Fibroblast of lung (primary cell): ENCODE measurements around the gene TRIM40. TPM values are rescaled to one million over a fixed set of nuclear protein-coding genes. Genes with fewer than 3 reads are reported as not detected.

Experiments used
- DNase-seq, 2 donors: peaks; one replicate each; pipeline versions ENCODE4 v3.0.0 to v3.0.0-alpha.2; 2010; ENCODE audit warnings: low read depth in 2 of 2
- H2AFZ ChIP-seq: 2 replicates; pipeline ENCODE4 v1.5.1; 2012; ENCODE audit warnings: low read length, control low read depth, inconsistent platforms
- H3K27ac ChIP-seq: 2 replicates; pipeline ENCODE4 v1.5.1; 2011; ENCODE audit warnings: low read length, control low read depth; ENCODE audit not compliant: insufficient read depth
- H3K27me3 ChIP-seq: 2 replicates; pipeline ENCODE4 v1.5.1; 2011; ENCODE audit warnings: mild to moderate bottlenecking, low read length; ENCODE audit not compliant: control insufficient read depth, insufficient read depth
- H3K36me3 ChIP-seq: 2 replicates; pipeline ENCODE4 v1.5.1; 2011; ENCODE audit warnings: low read length; ENCODE audit not compliant: control insufficient read depth, insufficient read depth
- H3K4me1 ChIP-seq: 2 replicates; pipeline ENCODE4 v1.5.1; 2011; ENCODE audit warnings: low read length; ENCODE audit not compliant: control insufficient read depth, insufficient read depth; ENCODE audit errors: extremely low read depth
- H3K4me2 ChIP-seq: 2 replicates; pipeline ENCODE4 v1.5.1; 2011; ENCODE audit warnings: low read length, control low read depth; ENCODE audit not compliant: insufficient read depth; ENCODE audit errors: extremely low read depth
- H3K4me3 ChIP-seq, 4 experiments: fragments of 200-600 bp in 1 of 4; sonication (generic) in 1 of 4; replicated peaks in 1 of 4; 2 replicates each; pipeline ENCODE4 v1.5.1; 2011 to 2016; ENCODE audit warnings: low read length in 4 of 4, low read depth in 3 of 4, mild to moderate bottlenecking in 3 of 4, control low read depth in 2 of 4, inconsistent platforms in 1 of 4, mixed read lengths in 1 of 4; ENCODE audit not compliant: insufficient read depth in 1 of 4; ENCODE audit errors: control extremely low read depth in 1 of 4
- H3K79me2 ChIP-seq: 2 replicates; pipeline ENCODE4 v1.5.1; 2012; ENCODE audit warnings: mild to moderate bottlenecking, low read length, inconsistent platforms; ENCODE audit not compliant: control insufficient read depth, insufficient read depth
- H3K9ac ChIP-seq: 2 replicates; pipeline ENCODE4 v1.5.1; 2011; ENCODE audit warnings: mild to moderate bottlenecking, low read length, control low read depth; ENCODE audit not compliant: insufficient read depth
- H3K9me3 ChIP-seq: 2 replicates; pipeline ENCODE4 v1.5.1; 2012; ENCODE audit warnings: low read depth, low read length; ENCODE audit not compliant: control insufficient read depth, insufficient read depth
- H4K20me1 ChIP-seq: 2 replicates; pipeline ENCODE4 v1.5.1; 2011; ENCODE audit warnings: low read length; ENCODE audit not compliant: control insufficient read depth, insufficient read depth; ENCODE audit errors: extremely low read depth
- EZH2 ChIP-seq: IDR thresholded peaks from 2 replicates; pipeline ENCODE4 v1.5.1; 2012; ENCODE audit warnings: low read length, control low read depth, mild to moderate bottlenecking; ENCODE audit errors: missing control alignments
- polyA plus RNA-seq, 2 donors: library from polyadenylated mRNA; depleted of rRNA in 1 of 2; stranded (reverse) in 1 of 2; unstranded in 1 of 2; fragments of >200 nt; gene quantifications; 2 replicates each; pipeline ENCODE4 v1.2.1, GENCODE V29; 2011 to 2012; ENCODE audit warnings: missing spikeins in 1 of 2
- total RNA-seq: library from RNA; depleted of rRNA; stranded (reverse); fragments of >200 nt; gene quantifications from 2 replicates; pipeline ENCODE4 v1.2.1, GENCODE V29; 2014
- TF ChIP-seq, protein P1 (sequence below), 2 donors: IDR thresholded peaks in 1 of 2; conservative IDR thresholded peaks in 1 of 2; 1 replicate in 1 of 2; 2 replicates in 1 of 2; pipeline ENCODE4 v1.5.1; 2011 to 2012; ENCODE audit warnings: low read length in 2 of 2, control low read depth in 1 of 2, inconsistent platforms in 1 of 2, low read depth in 1 of 2, mild to moderate bottlenecking in 1 of 2

The TRIM40 gene
- total and polyA plus RNA-seq, 2 donors (not counting 1 experiment from before 2014, with no cell fraction given): not detected

DNA sequence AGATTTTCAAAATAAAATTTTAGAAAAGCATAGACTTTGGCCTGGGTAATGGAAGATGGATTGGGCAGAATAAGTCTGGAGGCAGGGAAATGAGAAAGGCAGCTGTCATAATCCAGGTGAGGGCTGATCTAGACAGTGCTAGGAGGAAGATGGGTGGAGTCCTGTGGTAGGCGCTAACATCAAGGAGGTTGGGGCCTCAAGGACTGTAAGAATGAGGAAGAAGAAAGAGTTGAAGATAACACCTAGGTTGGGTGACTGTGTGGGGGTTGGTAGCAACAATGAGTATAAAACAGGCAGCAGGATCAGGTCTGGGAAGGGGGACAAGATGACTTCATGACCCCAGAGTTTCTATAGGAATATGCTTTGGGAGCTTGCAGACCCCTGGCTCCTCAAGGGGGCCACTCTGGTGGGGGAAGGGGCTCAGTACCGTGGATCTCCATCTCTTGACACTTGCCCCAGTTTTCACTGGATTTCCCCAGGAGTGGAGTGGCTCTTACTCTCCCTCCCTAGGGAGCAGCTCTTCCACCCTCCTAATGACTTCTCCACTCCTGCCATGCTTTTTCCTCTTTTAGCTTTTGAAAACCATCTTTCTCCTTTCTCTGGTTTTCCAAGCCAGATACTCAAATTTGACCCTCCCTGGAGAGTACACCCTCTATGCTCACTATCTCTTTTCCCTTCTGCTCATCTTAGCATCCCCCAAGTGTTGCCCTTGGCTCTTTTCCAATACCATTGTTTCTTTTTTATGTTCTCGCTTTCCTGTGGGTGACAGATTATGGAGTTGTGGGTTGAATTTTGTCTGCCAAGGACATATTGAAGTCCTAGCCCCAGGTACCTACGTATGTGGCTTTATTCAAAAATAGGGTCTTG, 37.8 kb upstream of the TRIM40 start:
- Histone ChIP-seq H3K27ac (no peak overlapping the region), H3K9me3 (no peaks in the 10 kb centered on the region), H2AFZ (no peak overlapping the region), H3K36me3 (no peaks in the 10 kb centered on the region), H3K79me2 (no peaks in the 10 kb centered on the region), H3K4me1 (peaks cover 3% of the 10 kb centered on the region), H4K20me1 (no peaks in the 10 kb centered on the region), H3K9ac (no peak overlapping the region), H3K27me3 (peaks cover 39% of the 10 kb centered on the region), H3K4me3 (no peak overlapping the region), H3K4me2 (no peak overlapping the region)
- TF ChIP-seq, protein P1, sequence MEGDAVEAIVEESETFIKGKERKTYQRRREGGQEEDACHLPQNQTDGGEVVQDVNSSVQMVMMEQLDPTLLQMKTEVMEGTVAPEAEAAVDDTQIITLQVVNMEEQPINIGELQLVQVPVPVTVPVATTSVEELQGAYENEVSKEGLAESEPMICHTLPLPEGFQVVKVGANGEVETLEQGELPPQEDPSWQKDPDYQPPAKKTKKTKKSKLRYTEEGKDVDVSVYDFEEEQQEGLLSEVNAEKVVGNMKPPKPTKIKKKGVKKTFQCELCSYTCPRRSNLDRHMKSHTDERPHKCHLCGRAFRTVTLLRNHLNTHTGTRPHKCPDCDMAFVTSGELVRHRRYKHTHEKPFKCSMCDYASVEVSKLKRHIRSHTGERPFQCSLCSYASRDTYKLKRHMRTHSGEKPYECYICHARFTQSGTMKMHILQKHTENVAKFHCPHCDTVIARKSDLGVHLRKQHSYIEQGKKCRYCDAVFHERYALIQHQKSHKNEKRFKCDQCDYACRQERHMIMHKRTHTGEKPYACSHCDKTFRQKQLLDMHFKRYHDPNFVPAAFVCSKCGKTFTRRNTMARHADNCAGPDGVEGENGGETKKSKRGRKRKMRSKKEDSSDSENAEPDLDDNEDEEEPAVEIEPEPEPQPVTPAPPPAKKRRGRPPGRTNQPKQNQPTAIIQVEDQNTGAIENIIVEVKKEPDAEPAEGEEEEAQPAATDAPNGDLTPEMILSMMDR (conservative IDR thresholded peaks at IDR 0.05 in 1 of 2, IDR thresholded peaks at IDR 0.05 in 1 of 2; ENCODE audit: low read depth in 1 of 2, low read length in 2 of 2): no peak
- no peak for TF ChIP-seq EZH2
- DNase-seq: no peak

DNA sequence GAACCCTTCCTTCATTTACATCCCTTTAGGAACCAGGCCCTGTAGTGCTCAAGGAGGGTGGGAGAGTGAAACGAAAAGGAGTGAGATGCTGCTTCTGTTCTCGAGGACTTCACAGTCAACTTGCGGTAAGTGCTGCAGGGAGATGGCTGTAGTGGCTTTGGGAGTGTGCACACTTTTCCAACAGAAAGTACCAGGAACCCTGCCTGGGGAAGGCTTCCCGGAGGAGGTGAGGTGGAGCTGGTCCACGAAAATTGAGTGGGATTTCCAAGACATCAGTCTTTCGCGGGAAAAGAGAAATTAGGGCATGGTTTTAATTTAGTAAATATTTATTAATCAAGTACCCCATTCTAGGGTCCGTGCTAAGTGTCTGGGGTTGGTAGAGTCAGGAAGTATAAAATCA, 35.8 kb upstream of the TRIM40 start:
- no peaks in the 10 kb centered on the region for H3K9me3 ChIP-seq
- no peak overlapping the region for H3K9ac ChIP-seq
- H3K4me1 ChIP-seq: peaks cover 3% of the 10 kb centered on the region
- H2AFZ ChIP-seq: no peak overlapping the region
- DNase-seq: no peak
- peaks cover 39% of the 10 kb centered on the region for H3K27me3 ChIP-seq
- no peaks in the 10 kb centered on the region for H4K20me1 ChIP-seq
- H3K4me2 ChIP-seq: peak overlapping the region; percentile 73
- no peak overlapping the region for H3K27ac ChIP-seq
- no peaks in the 10 kb centered on the region for H3K79me2 ChIP-seq
- no peak overlapping the region for H3K4me3 ChIP-seq
- TF ChIP-seq, protein P1 (conservative IDR thresholded peaks at IDR 0.05 in 1 of 2, IDR thresholded peaks at IDR 0.05 in 1 of 2; ENCODE audit: low read depth in 1 of 2, low read length in 2 of 2): no peak
- TF ChIP-seq EZH2: no peak
- H3K36me3 ChIP-seq: no peaks in the 10 kb centered on the region

DNA sequence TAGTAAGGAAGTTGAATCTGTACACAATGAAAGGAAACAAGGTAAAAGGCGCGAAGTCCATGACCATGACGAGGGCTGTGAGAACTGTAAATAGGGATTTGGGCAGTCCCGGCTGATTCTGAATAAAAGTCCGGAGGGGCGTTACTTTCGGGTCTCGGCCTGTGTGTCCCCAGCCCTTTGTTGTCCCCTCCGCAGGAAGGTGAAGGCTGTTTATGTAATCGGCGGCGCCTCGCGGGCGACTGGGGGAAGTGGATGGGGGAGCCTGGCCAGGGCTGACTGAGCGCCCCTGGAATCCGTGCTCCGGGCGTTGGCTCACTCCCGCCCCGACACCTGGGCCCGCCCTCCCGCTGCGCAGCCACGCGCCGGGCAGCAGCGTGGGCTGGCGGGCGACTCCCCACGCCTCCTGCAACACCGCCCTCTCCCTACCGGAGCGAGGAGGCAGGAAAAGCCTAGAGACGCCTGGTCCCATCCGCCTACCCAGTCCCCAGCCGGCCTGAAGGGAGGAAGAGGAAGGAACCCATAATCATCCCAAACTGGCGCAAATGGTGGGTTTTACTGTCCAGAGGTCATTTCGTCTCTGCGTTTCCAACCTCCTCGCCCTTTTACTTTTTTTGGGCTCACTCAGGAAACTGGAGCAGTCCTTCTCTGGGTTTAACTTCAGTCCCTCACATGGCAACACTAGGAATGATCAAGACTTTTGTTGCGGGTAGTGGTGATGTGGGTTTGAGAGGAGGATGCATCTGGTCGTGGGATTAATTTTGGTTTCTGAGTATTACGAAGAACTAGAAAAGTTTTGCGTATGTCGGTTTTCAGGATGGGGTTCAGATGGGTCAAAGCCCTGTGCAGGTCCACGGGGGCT, 35.1 kb upstream of the TRIM40 start:
- H3K27me3 ChIP-seq: peaks cover 39% of the 10 kb centered on the region

More for the DNA sequence above, 35.1 kb upstream of the TRIM40 start:
- peak overlapping the region; percentile 73 for H3K4me2 ChIP-seq
- H3K9me3 ChIP-seq: no peaks in the 10 kb centered on the region
- H2AFZ ChIP-seq: no peak overlapping the region
- no peaks in the 10 kb centered on the region for H4K20me1 ChIP-seq
- TF ChIP-seq, protein P1 (conservative IDR thresholded peaks at IDR 0.05 in 1 of 2, IDR thresholded peaks at IDR 0.05 in 1 of 2; ENCODE audit: low read depth in 1 of 2, low read length in 2 of 2): no peak
- TF ChIP-seq EZH2: peak; percentile 89
- H3K4me3 ChIP-seq: peak overlapping the region in 1 of 4 experiments; percentile 22
- H3K9ac ChIP-seq: no peak overlapping the region
- DNase-seq: no peak
- no peaks in the 10 kb centered on the region for H3K36me3 ChIP-seq
- no peak overlapping the region for H3K27ac ChIP-seq
- H3K79me2 ChIP-seq: no peaks in the 10 kb centered on the region
- H3K4me1 ChIP-seq: peaks cover 3% of the 10 kb centered on the region
